ENCODE data around the gene SF3B2.
"Not testable (repeated sequence)": the region's sequence is repeated elsewhere in the genome, so short reads cannot be mapped to it uniquely, and the experiment has no call there.

The SF3B2 gene

GRCh38 chr11:66080055-66080817 is 28.1 kb downstream of the SF3B2 start:
- DNase-seq, result no peak

GRCh38 chr11:66081505-66081904 is 29.3 kb downstream of the SF3B2 start:
- DNase-seq, result no peak

DNA sequence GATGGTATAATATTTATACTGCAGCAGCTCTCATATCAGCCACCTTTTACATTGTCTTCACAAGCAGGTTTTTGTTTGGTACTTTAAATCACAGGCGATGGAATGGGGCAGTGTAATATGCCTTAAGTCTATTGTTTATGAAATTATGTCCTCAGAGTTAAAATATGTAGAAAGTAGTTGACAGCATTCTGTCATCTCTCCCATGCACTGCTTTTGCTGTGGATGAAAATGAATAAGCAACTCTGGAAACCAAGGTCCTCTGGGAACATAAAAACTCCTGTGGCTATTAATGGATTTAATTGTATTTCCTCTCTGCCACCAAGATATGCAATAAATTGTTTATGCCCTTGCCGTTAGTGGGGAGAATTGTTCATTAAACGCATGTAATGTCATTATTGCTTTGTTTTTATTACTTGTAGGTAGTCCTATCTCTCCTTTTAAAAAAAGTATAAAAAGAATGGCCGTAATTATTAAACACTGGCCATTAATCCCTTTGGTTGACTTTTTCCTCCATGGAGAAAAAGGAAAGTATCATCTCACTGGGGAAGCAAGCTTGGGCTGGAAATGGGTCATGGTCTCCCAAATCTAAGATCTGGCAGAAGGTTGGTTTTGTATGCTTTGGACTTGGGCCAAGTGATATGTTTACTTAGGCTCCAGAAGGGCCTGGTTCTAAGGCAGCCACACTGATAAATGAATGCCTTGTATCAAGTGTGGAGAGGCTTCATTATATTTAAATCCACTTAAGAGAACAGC is 31.0 kb downstream of the SF3B2 start:
- DNase-seq, result no peak

DNA sequence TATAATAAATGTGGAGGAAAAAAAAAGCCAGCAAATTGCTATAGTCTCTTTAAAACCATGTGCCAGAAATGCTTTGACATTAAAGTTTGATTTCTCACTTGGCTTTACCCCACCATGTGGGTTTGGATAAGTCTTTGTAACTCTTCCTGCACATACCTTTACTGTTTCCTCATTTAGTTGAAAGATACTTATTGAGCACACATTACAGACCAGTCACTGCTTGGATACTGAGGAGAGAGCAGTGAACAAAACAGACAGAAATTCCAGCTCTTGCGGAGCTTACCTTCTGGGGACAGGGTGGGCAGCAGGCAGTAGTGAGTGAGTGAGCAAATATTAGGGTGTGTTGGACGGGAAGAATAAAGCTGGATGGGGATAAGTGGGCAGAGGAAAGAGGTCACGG is 31.6 kb downstream of the SF3B2 start:
- DNase-seq, result no peak

GRCh38 chr11:66084821-66085475 is 32.8 kb downstream of the SF3B2 start:
- no peak for DNase-seq

DNA sequence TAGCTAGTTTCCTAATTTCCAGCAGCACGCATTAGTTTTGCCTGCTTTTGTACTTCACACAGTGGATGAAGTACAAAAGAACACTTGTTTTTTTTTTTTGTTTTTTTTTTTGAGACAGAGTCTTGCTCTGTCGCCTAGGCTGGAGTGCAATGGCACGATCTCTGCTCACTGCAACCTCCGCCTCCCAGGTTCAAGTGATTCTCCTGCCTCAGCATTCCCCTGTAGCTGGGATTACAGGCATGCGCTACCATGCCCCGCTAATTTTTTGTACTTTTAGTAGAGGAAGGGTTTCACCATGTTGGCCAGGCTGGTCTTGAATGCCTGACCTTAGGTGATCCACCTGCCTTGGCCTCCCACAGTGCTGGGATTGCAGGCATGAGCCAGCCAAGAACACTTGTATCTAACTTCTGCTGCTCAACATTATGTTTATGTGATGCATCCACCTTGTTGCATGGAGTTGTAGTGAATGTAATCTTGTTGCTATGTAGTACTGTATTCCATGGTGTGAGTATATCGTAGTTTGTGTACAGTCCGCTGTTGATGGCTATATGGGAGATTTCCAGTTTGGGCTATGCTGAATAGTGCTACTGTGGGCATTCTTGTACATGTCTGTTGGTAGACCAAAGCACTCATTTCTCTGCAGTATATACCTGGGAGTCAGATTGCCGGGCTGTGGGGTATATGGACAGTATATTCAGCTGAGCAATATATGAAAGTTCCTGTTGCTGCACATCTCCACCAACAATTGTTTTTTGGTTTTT is 35.2 kb downstream of the SF3B2 start:
- DNase-seq, result no peak

GRCh38 chr11:66089067-66089466 is 36.9 kb downstream of the SF3B2 start:
- DNase-seq, result no peak

DNA sequence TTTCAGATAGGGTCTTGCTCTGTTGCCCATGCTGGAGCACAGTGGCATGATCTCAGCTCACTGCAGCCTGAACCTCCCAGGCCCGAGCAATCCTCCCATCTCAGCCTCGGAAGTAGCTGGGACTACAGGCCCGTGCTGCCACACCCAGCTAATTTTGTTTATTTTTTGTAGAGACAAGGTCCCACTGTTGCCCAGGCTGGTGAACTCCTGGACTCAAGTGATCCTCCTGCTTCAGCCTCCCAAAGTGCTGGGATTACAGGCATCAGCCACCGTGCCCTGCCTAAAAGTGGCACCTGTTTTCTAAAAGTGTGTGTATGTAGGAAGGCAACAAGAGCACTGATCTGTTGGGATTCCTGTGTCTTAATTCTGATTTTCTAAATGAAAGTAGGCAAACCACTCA is 38.1 kb downstream of the SF3B2 start:
- DNase-seq, result no peak

GRCh38 chr11:66092125-66092524 is 40.0 kb downstream of the SF3B2 start:
- DNase-seq, result not testable (repeated sequence)

DNA sequence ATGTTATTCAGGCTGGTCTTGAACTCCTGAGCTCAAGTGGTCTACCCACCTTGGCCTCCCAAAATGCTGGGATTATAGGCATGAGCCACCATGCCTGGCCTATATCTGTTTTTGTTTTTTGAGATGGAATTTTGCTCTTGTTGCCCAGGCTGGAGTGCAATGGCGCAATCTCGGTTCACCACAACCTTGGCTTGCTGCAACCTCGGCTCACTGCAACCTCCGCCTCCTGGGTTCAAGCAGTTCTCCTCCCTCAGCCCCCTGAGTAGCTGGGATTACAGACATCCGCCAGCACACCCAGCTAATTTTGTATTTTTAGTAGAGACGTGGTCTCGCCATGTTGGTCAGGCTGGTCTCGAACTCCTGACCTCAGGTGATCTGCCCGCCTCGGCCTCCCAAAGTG is 47.6 kb downstream of the SF3B2 start:
- DNase-seq, result not testable (repeated sequence)

DNA sequence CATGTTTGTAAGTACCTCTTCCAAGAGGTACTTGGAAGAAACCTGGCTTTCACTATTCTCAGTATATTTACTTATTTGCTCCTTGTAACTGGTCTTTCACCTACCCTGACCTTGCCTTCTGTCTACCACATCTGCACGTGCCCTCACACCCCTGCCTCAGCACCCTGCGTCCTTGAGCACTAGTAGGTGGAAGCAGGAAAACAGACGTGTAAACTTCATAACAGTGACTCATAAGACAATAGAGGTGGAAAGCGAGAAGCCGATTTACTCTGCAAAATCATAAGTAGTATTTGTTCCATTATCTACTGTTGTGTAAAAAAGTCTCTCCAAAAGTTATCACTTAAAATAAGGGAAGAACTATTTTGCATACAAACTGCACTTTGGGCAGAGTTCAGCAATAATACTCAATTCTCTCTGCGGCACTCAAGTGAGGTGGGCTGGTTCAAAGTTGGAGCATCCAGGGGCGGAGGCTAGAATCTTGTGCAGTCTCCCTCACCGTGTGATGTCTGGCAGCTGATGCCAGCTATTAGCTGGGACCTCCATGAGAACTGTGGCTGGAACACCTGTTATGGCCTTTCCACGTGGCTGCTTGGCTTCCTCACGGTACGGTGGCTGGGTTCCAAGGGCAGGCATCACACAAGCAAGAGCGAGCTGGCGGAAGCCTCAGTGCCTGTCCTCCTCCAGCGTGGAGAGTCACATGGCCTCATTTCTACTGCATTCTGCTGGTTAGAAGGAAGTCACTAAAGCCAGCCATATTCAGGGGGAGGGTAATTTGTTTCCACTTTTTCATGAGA is 48.3 kb downstream of the SF3B2 start:
- no peak for DNase-seq

- no peak for DNase-seq
Measured at GRCh38 chr11:66101066-66101464, 48.9 kb downstream of the SF3B2 start.

DNA sequence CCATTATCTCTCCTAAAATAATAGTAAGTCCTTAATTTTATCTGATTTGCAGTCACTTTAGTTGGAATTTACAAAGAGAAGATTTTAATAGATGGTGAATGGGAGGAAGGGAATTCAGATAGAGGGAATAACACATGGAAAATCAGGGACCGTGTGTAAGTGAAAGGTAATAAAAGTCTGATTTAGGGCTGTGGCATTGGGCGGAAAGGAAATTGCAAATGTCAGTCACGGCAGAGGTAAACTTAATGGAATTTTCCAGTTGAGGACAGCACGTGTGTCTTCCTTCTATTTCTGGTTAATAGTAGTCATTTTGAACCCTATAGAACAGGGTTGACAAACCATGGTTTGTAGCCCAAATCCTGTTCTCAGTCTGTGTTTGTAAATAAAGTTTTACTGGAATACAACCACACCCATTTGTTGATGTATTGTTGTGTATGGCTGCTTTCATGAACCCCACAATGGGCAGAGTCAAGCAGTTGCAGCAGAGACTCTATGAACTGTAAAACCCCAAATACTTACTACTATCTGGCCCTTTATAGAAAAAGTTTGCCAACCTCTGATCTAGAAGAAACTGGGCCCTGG is 52.0 kb downstream of the SF3B2 start:
- DNase-seq, result no peak

DNA sequence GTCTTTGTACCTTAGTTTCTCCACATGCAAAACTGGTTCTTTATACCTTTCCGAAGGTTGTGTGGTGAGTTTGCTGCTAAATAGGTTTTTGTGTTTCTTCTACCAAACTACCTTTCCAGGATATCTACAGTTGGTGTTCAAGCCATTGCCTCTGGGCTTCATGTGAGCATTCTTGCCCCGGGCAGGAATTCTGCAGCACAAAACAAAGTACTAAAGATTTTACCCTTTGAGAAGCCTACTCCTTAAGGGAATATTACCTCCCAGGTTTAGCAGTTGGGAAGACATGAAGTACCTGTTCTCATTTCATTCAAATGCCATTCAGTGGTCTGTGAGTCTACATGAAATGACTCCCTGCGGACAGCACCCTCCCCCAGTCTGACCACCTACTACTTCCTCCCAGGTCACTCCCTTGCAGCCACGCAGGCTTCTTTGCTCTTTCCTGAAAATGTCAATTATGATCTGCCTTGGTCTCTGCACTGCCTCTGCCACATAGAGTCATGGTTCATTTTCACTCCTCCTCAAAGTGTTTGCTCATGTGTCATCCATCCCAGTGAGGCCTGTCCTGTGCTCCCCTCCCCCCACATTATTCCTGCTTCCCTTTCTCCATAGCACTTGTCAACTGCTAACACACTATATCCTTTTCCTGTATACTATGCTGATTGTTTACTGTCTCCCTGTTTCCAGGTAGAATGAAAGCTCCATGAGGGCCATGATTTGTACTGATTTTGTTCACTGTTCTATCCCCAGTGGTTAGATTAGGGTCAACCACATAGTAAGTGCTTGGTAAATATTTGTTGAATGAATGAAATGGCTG is 54.8 kb downstream of the SF3B2 start:
- no peak for DNase-seq

DNA sequence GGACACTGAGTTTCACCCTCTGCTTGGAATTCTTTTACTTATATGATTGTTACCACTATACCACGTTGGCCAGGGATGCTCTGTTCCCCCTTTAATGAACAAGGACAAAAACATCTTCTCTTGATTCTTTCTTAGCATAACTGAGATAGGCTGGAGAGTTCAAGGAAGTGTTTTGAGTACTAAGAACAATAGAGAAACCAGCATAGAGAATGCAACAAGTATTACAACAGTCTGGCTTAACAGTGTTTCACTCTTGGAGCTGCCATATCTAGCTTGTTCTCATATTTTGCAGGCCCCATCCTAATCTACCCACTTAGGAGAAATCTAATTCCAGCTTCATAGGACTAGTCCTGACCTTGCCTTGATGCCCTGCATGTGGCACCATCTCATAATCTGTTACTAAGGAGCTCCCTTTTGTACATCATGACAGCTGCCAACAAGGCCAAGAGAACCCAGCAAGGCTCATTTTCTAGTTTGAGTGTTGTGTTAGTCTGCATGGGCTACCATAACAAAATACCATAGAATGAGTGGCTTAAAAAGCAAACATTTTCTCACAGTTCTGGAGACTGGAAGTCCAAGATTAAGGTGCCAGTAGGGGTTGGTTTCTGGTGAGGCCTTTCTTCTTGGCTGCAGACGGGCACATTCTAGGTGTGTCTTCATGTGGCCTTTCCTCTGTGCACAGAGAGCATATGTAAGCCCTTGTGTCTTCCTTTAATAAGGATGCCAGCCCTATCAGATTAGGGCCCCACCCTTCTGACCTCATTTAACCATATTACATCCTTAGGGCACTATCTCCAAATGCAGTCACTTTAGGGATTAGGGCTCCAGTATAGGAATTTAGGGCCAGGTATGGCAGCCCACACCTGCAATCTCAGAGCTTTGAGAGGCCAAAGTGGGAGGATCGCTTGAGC is 55.7 kb downstream of the SF3B2 start:
- DNase-seq, result no peak

- no peak for DNase-seq
Measured at GRCh38 chr11:66109294-66109693, 57.1 kb downstream of the SF3B2 start.

- DNase-seq, result no peak
Measured at GRCh38 chr11:66111158-66111557, 59.0 kb downstream of the SF3B2 start.

- no peak for DNase-seq
Measured at GRCh38 chr11:66112041-66112491, 59.9 kb downstream of the SF3B2 start.

- DNase-seq, result no peak
Measured at GRCh38 chr11:66112601-66113499, 60.7 kb downstream of the SF3B2 start.
